DND-41 (cell line): ENCODE data around the gene GSTO1.

Experiments used
- ATAC-seq: fragments of 200-7000 bp; cut with Tn5 transposase; 3 replicates; pipeline ENCODE4 v1.9.1; 2021; ENCODE audit warnings: low read depth; ENCODE audit not compliant: insufficient read depth
- DNase-seq: peaks from one replicate; pipeline ENCODE4 v3.0.0-alpha.2; 2020
- H2AFZ ChIP-seq: 2 replicates; pipeline ENCODE4 v1.6.0; 2012; ENCODE audit warnings: low read depth, low read length
- H3K27ac ChIP-seq: 2 replicates; pipeline ENCODE4 v1.5.1; 2012; ENCODE audit warnings: low read length, inconsistent platforms
- H3K27me3 ChIP-seq: fragments of 200-600 bp; sonication (generic); 2 replicates; pipeline ENCODE4 v1.6.0; 2012; ENCODE audit warnings: low read length, mild to moderate bottlenecking, inconsistent platforms; ENCODE audit not compliant: insufficient read depth, poor library complexity
- H3K36me3 ChIP-seq: 2 replicates; pipeline ENCODE4 v1.5.1; 2012; ENCODE audit warnings: low read length, inconsistent platforms; ENCODE audit not compliant: insufficient read depth
- H3K4me1 ChIP-seq: 2 replicates; pipeline ENCODE4 v1.5.1; 2012; ENCODE audit warnings: mild to moderate bottlenecking, low read length; ENCODE audit not compliant: insufficient read depth
- H3K4me2 ChIP-seq: 2 replicates; pipeline ENCODE4 v1.6.0; 2012; ENCODE audit warnings: mild to moderate bottlenecking, moderate library complexity, low read length, inconsistent platforms; ENCODE audit not compliant: insufficient read depth
- H3K4me3 ChIP-seq, 2 experiments: fragments of 200-600 bp in 1 of 2; shearing (Covaris generic) in 1 of 2; 2 replicates each; pipeline ENCODE4 v1.5.1; 2012 to 2016; ENCODE audit warnings: inconsistent platforms in 2 of 2, low read length in 2 of 2, mild to moderate bottlenecking in 2 of 2, low read depth in 1 of 2, moderate library complexity in 1 of 2
- H3K79me2 ChIP-seq: 2 replicates; pipeline ENCODE4 v1.6.0; 2012; ENCODE audit warnings: low read length, inconsistent platforms; ENCODE audit not compliant: insufficient read depth
- H3K9ac ChIP-seq: 2 replicates; pipeline ENCODE4 v1.6.0; 2012; ENCODE audit warnings: low read depth, mild to moderate bottlenecking, inconsistent platforms, low read length, moderate library complexity
- H3K9me3 ChIP-seq: 2 replicates; pipeline ENCODE4 v1.5.1; 2012; ENCODE audit warnings: low read length, moderate library complexity, mild to moderate bottlenecking, inconsistent platforms; ENCODE audit not compliant: insufficient read depth, severe bottlenecking
- H4K20me1 ChIP-seq: 2 replicates; pipeline ENCODE4 v1.6.0; 2012; ENCODE audit warnings: low read length; ENCODE audit not compliant: insufficient read depth
- CTCF ChIP-seq: IDR thresholded peaks from 2 replicates; pipeline ENCODE4 v1.5.1; 2012; ENCODE audit warnings: borderline replicate concordance, low read length, moderate library complexity, mild to moderate bottlenecking; ENCODE audit not compliant: poor library complexity, severe bottlenecking; ENCODE audit errors: extremely low read depth
- EZH2 ChIP-seq: IDR thresholded peaks from 3 replicates; pipeline ENCODE4 v1.6.1; 2012; ENCODE audit warnings: borderline replicate concordance, low read depth, mild to moderate bottlenecking, moderate library complexity, low read length, inconsistent platforms; ENCODE audit not compliant: severe bottlenecking

GSTO1 gene

DNA sequence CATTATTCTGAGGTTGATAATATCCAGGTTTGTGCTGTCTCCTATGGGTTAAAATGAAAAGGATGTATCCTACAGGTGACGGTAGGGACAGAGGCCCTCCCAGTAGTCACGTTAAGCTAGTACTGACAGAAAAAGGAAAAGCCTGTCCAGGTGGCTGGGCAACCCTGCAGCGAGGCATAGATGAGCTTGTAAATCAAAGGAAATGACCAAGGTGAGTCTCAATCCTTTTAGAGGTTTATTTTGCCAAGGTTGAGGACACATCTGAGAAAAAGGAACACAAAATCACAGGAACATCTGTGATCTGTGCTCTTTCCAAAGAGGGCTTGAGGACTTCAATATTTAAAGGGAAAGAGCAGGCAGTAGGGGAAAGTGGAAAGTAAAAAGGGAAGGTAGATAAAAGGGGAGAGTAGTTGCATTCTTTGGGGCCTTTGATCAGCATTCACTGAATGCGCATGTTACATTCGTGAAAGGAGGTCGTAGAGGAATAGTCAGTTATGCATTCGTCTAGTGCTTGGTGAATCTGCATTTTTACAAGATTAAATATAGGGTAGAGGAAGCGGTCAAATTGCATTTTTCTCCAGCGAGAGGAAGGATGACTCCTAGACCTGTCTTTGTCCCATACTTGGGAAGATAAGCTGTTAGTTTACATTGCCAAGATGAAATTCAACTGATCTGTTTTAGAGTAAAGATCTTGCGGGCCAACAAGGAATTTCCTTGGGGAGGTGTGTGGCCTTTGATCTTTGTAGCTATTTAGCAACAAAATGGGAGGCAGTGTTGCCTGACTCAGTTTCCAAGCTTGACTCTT is 884 bp upstream of the GSTO1 start:
- peak overlapping the region; percentile 78 for H3K27ac ChIP-seq
- TF ChIP-seq CTCF: no peak
- no peak for TF ChIP-seq EZH2
- no peaks in the 10 kb centered on the region for H3K9me3 ChIP-seq
- ATAC-seq: no peak
- H3K36me3 ChIP-seq: peaks cover 20% of the 10 kb centered on the region
- H3K4me1 ChIP-seq: peaks cover 41% of the 10 kb centered on the region
- peaks cover 47% of the 10 kb centered on the region for H3K79me2 ChIP-seq
- H4K20me1 ChIP-seq: peaks cover 12% of the 10 kb centered on the region; the same call in 1 of the 2 replicates
- H2AFZ ChIP-seq: peak overlapping the region; percentile 97
- peak overlapping the region; percentile 88 for H3K9ac ChIP-seq
- no peaks in the 10 kb centered on the region for H3K27me3 ChIP-seq
- DNase-seq: no peak
- peak overlapping the region; percentile 62 to 74; a peak in 3 of 4 replicates for H3K4me3 ChIP-seq
- H3K4me2 ChIP-seq: peak overlapping the region; percentile 88

DNA sequence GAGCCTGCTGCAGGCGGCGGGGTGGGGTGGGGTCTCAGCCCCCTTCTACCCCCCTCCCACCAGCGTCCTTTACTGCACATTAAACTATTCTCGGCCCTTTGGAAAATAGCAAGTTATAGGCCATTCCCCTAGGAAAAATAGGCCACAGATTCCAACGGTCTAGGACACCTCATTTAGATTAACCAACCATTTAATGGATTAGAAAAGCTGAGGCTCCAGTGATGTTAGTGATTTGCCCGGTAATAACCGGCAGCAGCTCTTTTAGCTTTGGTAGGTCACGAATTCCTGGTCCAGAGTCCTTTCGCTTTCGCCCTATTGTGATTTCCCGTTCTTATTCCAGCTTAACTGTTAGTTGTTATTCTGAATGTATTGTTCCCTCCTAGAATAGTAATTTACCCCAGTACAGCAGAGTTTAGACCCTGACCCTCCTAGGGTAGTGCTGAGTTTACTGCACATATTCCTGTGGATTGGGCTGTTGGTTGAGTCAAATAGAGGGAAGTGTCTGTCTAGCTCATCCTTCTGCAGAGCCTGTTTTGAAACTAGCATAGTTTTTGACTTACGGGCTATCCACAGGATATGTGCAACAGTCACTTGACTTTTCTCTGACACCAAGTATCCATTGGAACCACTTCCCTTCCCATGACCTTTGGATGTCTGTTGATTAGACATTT is 754 bp downstream of the GSTO1 start:
- peak; percentile 52 for ATAC-seq
- H3K36me3 ChIP-seq: peaks cover 36% of the 10 kb centered on the region

DNA sequence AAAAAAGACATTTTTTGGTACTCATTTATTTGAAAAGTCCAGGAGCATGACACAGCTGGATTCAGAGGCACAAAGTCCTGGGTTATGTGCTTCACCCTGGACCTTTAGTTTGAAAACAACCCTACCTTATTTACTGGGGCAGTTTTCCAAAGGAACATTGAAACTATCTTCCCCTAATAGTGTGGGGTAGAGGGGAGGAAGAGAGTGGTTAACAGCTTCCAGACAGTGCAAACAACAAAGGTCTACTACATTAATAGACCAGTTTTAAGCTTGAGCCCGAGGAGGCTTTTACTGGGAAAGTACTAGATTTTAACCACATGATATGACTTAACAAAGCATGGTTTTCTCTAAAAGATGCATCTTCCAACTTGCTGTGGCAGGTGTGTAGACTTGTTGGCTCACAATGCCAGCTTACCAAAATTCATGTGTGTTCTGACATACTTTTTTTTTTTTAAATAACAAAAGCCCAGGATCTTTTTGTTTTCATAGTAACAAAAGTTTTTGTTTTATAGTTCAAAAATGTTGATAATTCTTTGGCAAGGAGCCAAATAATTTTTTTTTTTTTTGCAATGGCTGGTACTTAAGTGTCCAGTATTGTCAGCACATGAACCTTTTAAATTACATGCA is 1.8 kb downstream of the GSTO1 start:
- Histone ChIP-seq H4K20me1 (peaks cover 15% of the 10 kb centered on the region; the same call in 1 of the 2 replicates), H3K9me3 (no peaks in the 10 kb centered on the region), H3K9ac (peak overlapping the region; percentile 88), H3K27me3 (no peaks in the 10 kb centered on the region), H3K27ac (peak overlapping the region; percentile 78), H2AFZ (no peak overlapping the region), H3K36me3 (peaks cover 46% of the 10 kb centered on the region), H3K4me2 (peak overlapping the region; percentile 88), H3K79me2 (peaks cover 72% of the 10 kb centered on the region), H3K4me1 (peaks cover 51% of the 10 kb centered on the region), H3K4me3 (peak overlapping the region; percentile 62 to 74; a peak in 3 of 4 replicates)
- no peak for TF ChIP-seq EZH2
- no peak for TF ChIP-seq CTCF
- peak; percentile 55 for ATAC-seq
- DNase-seq: peak; percentile 32

More for the DNA sequence above, 754 bp downstream of the GSTO1 start:
- Histone ChIP-seq H3K27me3 (no peaks in the 10 kb centered on the region), H3K9me3 (no peaks in the 10 kb centered on the region), H3K79me2 (peaks cover 62% of the 10 kb centered on the region), H3K4me1 (peaks cover 51% of the 10 kb centered on the region), H3K4me2 (peak overlapping the region; percentile 88), H2AFZ (peak overlapping the region; percentile 97), H4K20me1 (peaks cover 15% of the 10 kb centered on the region; the same call in 1 of the 2 replicates), H3K9ac (peak overlapping the region; percentile 88), H3K4me3 (peak overlapping the region; percentile 62 to 74), H3K27ac (peak overlapping the region; percentile 78)
- TF ChIP-seq EZH2: no peak
- TF ChIP-seq CTCF: no peak
- peak; percentile 21 for DNase-seq
